B cell (primary cell): Measurements from ENCODE around the gene STUM.

Source experiments
- EZH2 ChIP-seq: IDR thresholded peaks from 2 replicates; pipeline ENCODE4 v1.6.1; 2012; ENCODE audit warnings: borderline replicate concordance, low read depth, mild to moderate bottlenecking, moderate library complexity, low read length; ENCODE audit not compliant: insufficient read depth, poor library complexity, severe bottlenecking
- TF ChIP-seq, protein P1 (sequence below): fragments of 200-600 bp; IDR thresholded peaks from one replicate; pipeline ENCODE4 v1.8.0; 2022; ENCODE audit warnings: antibody characterized with exemption, mild to moderate bottlenecking

DNA sequence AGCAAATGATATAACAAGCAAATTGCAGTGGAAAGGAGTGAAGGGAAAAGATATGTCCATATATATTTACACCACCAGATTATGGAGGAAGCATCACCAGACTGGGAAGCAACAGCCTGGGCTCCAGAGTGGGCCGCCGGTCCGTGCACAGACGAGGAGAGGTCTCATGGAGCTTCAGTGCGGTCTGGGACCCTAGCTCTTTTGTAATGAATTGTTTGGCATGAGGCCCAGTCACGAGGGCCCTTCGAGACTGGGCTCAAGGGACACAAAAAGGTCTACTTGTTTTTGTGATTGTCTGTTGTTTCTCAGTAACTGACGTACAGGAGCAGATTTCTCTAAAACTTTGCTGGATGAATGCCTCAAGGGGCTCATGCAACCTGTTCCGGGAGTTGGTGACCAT lies 12.9 kb upstream of the STUM start:
- TF ChIP-seq, protein P1, sequence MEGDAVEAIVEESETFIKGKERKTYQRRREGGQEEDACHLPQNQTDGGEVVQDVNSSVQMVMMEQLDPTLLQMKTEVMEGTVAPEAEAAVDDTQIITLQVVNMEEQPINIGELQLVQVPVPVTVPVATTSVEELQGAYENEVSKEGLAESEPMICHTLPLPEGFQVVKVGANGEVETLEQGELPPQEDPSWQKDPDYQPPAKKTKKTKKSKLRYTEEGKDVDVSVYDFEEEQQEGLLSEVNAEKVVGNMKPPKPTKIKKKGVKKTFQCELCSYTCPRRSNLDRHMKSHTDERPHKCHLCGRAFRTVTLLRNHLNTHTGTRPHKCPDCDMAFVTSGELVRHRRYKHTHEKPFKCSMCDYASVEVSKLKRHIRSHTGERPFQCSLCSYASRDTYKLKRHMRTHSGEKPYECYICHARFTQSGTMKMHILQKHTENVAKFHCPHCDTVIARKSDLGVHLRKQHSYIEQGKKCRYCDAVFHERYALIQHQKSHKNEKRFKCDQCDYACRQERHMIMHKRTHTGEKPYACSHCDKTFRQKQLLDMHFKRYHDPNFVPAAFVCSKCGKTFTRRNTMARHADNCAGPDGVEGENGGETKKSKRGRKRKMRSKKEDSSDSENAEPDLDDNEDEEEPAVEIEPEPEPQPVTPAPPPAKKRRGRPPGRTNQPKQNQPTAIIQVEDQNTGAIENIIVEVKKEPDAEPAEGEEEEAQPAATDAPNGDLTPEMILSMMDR: no peak
- TF ChIP-seq EZH2: no peak
